ENCODE measurements around the gene EFNB2.

Gene EFNB2

GRCh38 chr13:106499896-106500295 lies 35.6 kb downstream of the EFNB2 start:
- peak; percentile 45 for DNase-seq

GRCh38 chr13:106499113-106499512 lies 36.3 kb downstream of the EFNB2 start:
- DNase-seq, result no peak

- no peak for DNase-seq
These were observed 36.9 kb downstream of the EFNB2 start for GRCh38 chr13:106498571-106498970.

GRCh38 chr13:106498158-106498557 lies 37.3 kb downstream of the EFNB2 start:
- no peak for DNase-seq

GRCh38 chr13:106497079-106497478 lies 38.4 kb downstream of the EFNB2 start:
- DNase-seq, result no peak

GRCh38 chr13:106496072-106496997 lies 39.1 kb downstream of the EFNB2 start:
- no peak for DNase-seq

GRCh38 chr13:106494936-106495335 lies 40.5 kb downstream of the EFNB2 start:
- no peak for DNase-seq

GRCh38 chr13:106494506-106494905 lies 41.0 kb downstream of the EFNB2 start:
- no peak for DNase-seq

- no peak for DNase-seq
These were observed 41.8 kb downstream of the EFNB2 start for GRCh38 chr13:106493533-106494220.

GRCh38 chr13:106492588-106493475 lies 42.6 kb downstream of the EFNB2 start:
- DNase-seq, result no peak

GRCh38 chr13:106491928-106492587 lies 43.4 kb downstream of the EFNB2 start:
- no peak for DNase-seq

GRCh38 chr13:106491463-106491862 lies 44.0 kb downstream of the EFNB2 start:
- DNase-seq, result no peak

GRCh38 chr13:106490569-106491321 lies 44.7 kb downstream of the EFNB2 start:
- DNase-seq, result no peak

GRCh38 chr13:106489849-106490568 lies 45.5 kb downstream of the EFNB2 start:
- DNase-seq, result no peak

- DNase-seq, result no peak
These were observed 46.8 kb downstream of the EFNB2 start for GRCh38 chr13:106488686-106489085.

GRCh38 chr13:106488076-106488475 lies 47.4 kb downstream of the EFNB2 start:
- no peak for DNase-seq

GRCh38 chr13:106487129-106487528 lies 48.3 kb downstream of the EFNB2 start:
- no peak for DNase-seq

GRCh38 chr13:106486287-106486686 lies 49.2 kb downstream of the EFNB2 start:
- no peak for DNase-seq

GRCh38 chr13:106484537-106485193 lies 50.8 kb downstream of the EFNB2 start:
- no peak for DNase-seq

- no peak for DNase-seq
These were observed 51.4 kb downstream of the EFNB2 start for GRCh38 chr13:106484084-106484483.

All from fibroblast of skin of abdomen (primary cell).